H9 (cell line): ENCODE results near the gene NXPH1. TPM values are rescaled to one million over a fixed set of nuclear protein-coding genes. Genes with fewer than 3 reads are reported as not detected.

ENCODE experiments used
- DNase-seq: peaks from one replicate; pipeline ENCODE4 v3.0.0-alpha.2; 2017
- H2AFZ ChIP-seq: one replicate; pipeline ENCODE4 v1.6.1; 2013; ENCODE audit warnings: mild to moderate bottlenecking, low read length, control low read depth, moderate library complexity
- H2AK5ac ChIP-seq: 2 replicates; pipeline ENCODE4 v1.6.1; 2013; ENCODE audit warnings: low read length, control low read depth, mixed read lengths; ENCODE audit not compliant: insufficient read length
- H2BK120ac ChIP-seq: one replicate; pipeline ENCODE4 v1.6.1; 2013; ENCODE audit warnings: low read depth, mild to moderate bottlenecking, low read length, control low read depth, inconsistent platforms; ENCODE audit not compliant: poor library complexity, severe bottlenecking
- H2BK12ac ChIP-seq: 2 replicates; pipeline ENCODE4 v1.6.1; 2013; ENCODE audit warnings: low read length, control low read depth, mixed read lengths, low read depth; ENCODE audit not compliant: insufficient read length
- H2BK15ac ChIP-seq: 2 replicates; pipeline ENCODE4 v1.6.1; 2013; ENCODE audit warnings: low read depth, low read length, control low read depth
- H2BK20ac ChIP-seq: one replicate; pipeline ENCODE4 v1.6.1; 2013; ENCODE audit warnings: low read depth, mild to moderate bottlenecking, low read length, control low read depth, inconsistent platforms; ENCODE audit not compliant: poor library complexity, severe bottlenecking
- H2BK5ac ChIP-seq: 2 replicates; pipeline ENCODE4 v1.6.1; 2013; ENCODE audit warnings: low read length, control low read depth, mixed read lengths; ENCODE audit not compliant: insufficient read length
- H3K14ac ChIP-seq: 2 replicates; pipeline ENCODE4 v1.6.1; 2013; ENCODE audit warnings: low read length, control low read depth; ENCODE audit not compliant: insufficient read depth
- H3K18ac ChIP-seq: 2 replicates; pipeline ENCODE4 v1.6.1; 2013; ENCODE audit warnings: low read depth, mild to moderate bottlenecking, mixed read lengths, low read length, control low read depth; ENCODE audit not compliant: insufficient read length
- H3K23ac ChIP-seq: 2 replicates; pipeline ENCODE4 v1.6.1; 2013; ENCODE audit warnings: low read length, control low read depth, mixed read lengths, low read depth; ENCODE audit not compliant: insufficient read length
- H3K23me2 ChIP-seq: 2 replicates; pipeline ENCODE4 v1.6.1; 2013; ENCODE audit warnings: low read depth, mild to moderate bottlenecking, mixed read lengths, low read length, control low read depth; ENCODE audit not compliant: insufficient read length, poor library complexity, severe bottlenecking
- H3K27ac ChIP-seq: 2 replicates; pipeline ENCODE4 v1.5.1; 2013; ENCODE audit warnings: low read length, control low read depth, mixed read lengths, low read depth; ENCODE audit not compliant: insufficient read length
- H3K27me3 ChIP-seq: 2 replicates; pipeline ENCODE4 v1.6.1; 2013; ENCODE audit warnings: low read length, control low read depth, inconsistent platforms; ENCODE audit not compliant: insufficient read depth
- H3K4ac ChIP-seq: 2 replicates; pipeline ENCODE4 v1.6.1; 2013; ENCODE audit warnings: low read depth, mild to moderate bottlenecking, control low read depth, inconsistent platforms, low read length, moderate library complexity
- H3K4me1 ChIP-seq: 2 replicates; pipeline ENCODE4 v1.6.1; 2013; ENCODE audit warnings: low read length, control low read depth, inconsistent platforms; ENCODE audit not compliant: insufficient read depth
- H3K4me2 ChIP-seq: 2 replicates; pipeline ENCODE4 v1.6.1; 2013; ENCODE audit warnings: low read length, control low read depth, mixed read lengths; ENCODE audit not compliant: insufficient read length, insufficient read depth
- H3K56ac ChIP-seq: 2 replicates; pipeline ENCODE4 v1.6.1; 2013; ENCODE audit warnings: low read depth, mild to moderate bottlenecking, mixed read lengths, low read length, control low read depth; ENCODE audit not compliant: insufficient read length
- H3K79me1 ChIP-seq: 2 replicates; pipeline ENCODE4 v1.6.1; 2013; ENCODE audit warnings: low read depth, mild to moderate bottlenecking, moderate library complexity, low read length, control low read depth, inconsistent platforms; ENCODE audit not compliant: insufficient read depth, poor library complexity, severe bottlenecking
- H3K79me2 ChIP-seq: 2 replicates; pipeline ENCODE4 v1.6.1; 2013; ENCODE audit warnings: low read length, control low read depth, inconsistent platforms; ENCODE audit not compliant: insufficient read depth
- H3K9ac ChIP-seq: 2 replicates; pipeline ENCODE4 v1.6.1; 2013; ENCODE audit warnings: low read length, control low read depth, mixed read lengths; ENCODE audit not compliant: insufficient read length; ENCODE audit errors: extremely low read depth
- H3K9me3 ChIP-seq: one replicate; pipeline ENCODE4 v1.6.1; 2013; ENCODE audit warnings: low read depth, low read length, inconsistent platforms; ENCODE audit not compliant: control insufficient read depth
- H3T11ph ChIP-seq: one replicate; pipeline ENCODE4 v1.6.1; 2013; ENCODE audit warnings: mild to moderate bottlenecking, low read length, control low read depth, inconsistent platforms
- H4K20me1 ChIP-seq: one replicate; pipeline ENCODE4 v1.6.1; 2013; ENCODE audit not compliant: control insufficient read depth, insufficient read length, insufficient read depth
- H4K5ac ChIP-seq: 2 replicates; pipeline ENCODE4 v1.6.1; 2013; ENCODE audit warnings: low read depth, mild to moderate bottlenecking, mixed read lengths, low read length, control low read depth; ENCODE audit not compliant: insufficient read length
- H4K8ac ChIP-seq: replicated peaks from 2 replicates; pipeline ENCODE4 v1.6.1; 2013; ENCODE audit warnings: low read length, control low read depth, mixed read lengths, low read depth; ENCODE audit not compliant: insufficient read length
- H4K91ac ChIP-seq: 2 replicates; pipeline ENCODE4 v1.6.1; 2013; ENCODE audit warnings: low read depth, mild to moderate bottlenecking, moderate library complexity, mixed read lengths, low read length, control low read depth; ENCODE audit not compliant: insufficient read length
- H3K27ac Mint-ChIP-seq, 3 experiments: 2 replicates in 2 of 3; 3 replicates in 1 of 3; pipeline ENCODE4 v1.8.0; 2020 to 2021; ENCODE audit warnings: mixed read lengths in 3 of 3, mild to moderate bottlenecking in 1 of 3, moderate library complexity in 1 of 3
- H3K27me3 Mint-ChIP-seq: 2 replicates; pipeline ENCODE4 v1.8.0; 2021; ENCODE audit warnings: low read depth, mild to moderate bottlenecking, moderate library complexity, mixed read lengths
- H3K36me3 Mint-ChIP-seq, 3 experiments: 2 replicates in 2 of 3; 3 replicates in 1 of 3; pipeline ENCODE4 v1.8.0; 2020 to 2021; ENCODE audit warnings: low read depth in 3 of 3, mixed read lengths in 3 of 3; ENCODE audit not compliant: insufficient read depth in 1 of 3
- H3K4me1 Mint-ChIP-seq, 2 experiments: 2 replicates each; pipeline ENCODE4 v1.8.0; 2020; ENCODE audit warnings: mixed read lengths in 2 of 2
- H3K4me3 Mint-ChIP-seq, 2 experiments: 2 replicates in 1 of 2; 3 replicates in 1 of 2; pipeline ENCODE4 v1.8.0; 2020 to 2021; ENCODE audit warnings: mild to moderate bottlenecking in 2 of 2, mixed read lengths in 2 of 2, moderate library complexity in 1 of 2
- H3K9me3 Mint-ChIP-seq, 2 experiments: 2 replicates in 1 of 2; 3 replicates in 1 of 2; pipeline ENCODE4 v1.8.0; 2020; ENCODE audit warnings: mild to moderate bottlenecking in 2 of 2, mixed read lengths in 2 of 2, moderate library complexity in 1 of 2
- CTCF ChIP-seq: fragments of 200-600 bp; sonication (generic); conservative IDR thresholded peaks from 3 replicates; pipeline ENCODE4 v1.8.0; 2021; ENCODE audit warnings: antibody characterized with exemption, mild to moderate bottlenecking
- WGBS: extraction: QIAGEN DNeasy Blood & Tissue Kit; methylation state at CpG from one replicate; pipeline ENCODE4 v1.1.7; 2013; ENCODE audit warnings: missing lambda C conversion rate, low lambda C conversion rate, mixed read lengths; ENCODE audit not compliant: insufficient read length; ENCODE audit errors: extremely low coverage; 5-methylcytosine and 5-hydroxymethylcytosine counted together
- total RNA-seq: library from RNA; stranded (reverse); gene quantifications from 2 replicates; pipeline ENCODE4 v1.2.1, GENCODE V29; 2021

NXPH1 gene
- total RNA-seq, 1 experiment from 2014 or later, result 0.15 TPM

- no peak overlapping the region for H4K8ac ChIP-seq
- H3K27ac ChIP-seq, result no peak overlapping the region
- no peak overlapping the region for H2BK15ac ChIP-seq
- no CpG with 5 or more reads among the region's 2 CpGs for WGBS
- Mint-ChIP-seq H3K36me3 (no peaks in the 10 kb centered on the region), H3K4me3 (no peak overlapping the region), H3K9me3 (no peaks in the 10 kb centered on the region), H3K27ac (no peak overlapping the region), H3K4me1 (peaks cover 7 to 8% of the 10 kb centered on the region in 2 experiments), H3K27me3 (no peaks in the 10 kb centered on the region)
- no peaks in the 10 kb centered on the region for H3K79me2 ChIP-seq
- no peak overlapping the region for H3K9ac ChIP-seq
- no peak overlapping the region for H2BK20ac ChIP-seq
- no peaks in the 10 kb centered on the region for H3K79me1 ChIP-seq
- no peak for TF ChIP-seq CTCF
- no peak overlapping the region for H2BK120ac ChIP-seq
- H2BK5ac ChIP-seq, result no peak overlapping the region
- no peaks in the 10 kb centered on the region for H3K27me3 ChIP-seq
- no peak overlapping the region for H4K91ac ChIP-seq
- H3K18ac ChIP-seq, result no peak overlapping the region
- no peak overlapping the region for H2AK5ac ChIP-seq
- DNase-seq, result no peak
- H3K23me2 ChIP-seq, result no peaks in the 10 kb centered on the region
- H3K23ac ChIP-seq, result no peak overlapping the region
- H3K4me1 ChIP-seq, result no peaks in the 10 kb centered on the region
- no peaks in the 10 kb centered on the region for H4K20me1 ChIP-seq
- H3K4me2 ChIP-seq, result no peak overlapping the region
- no peaks in the 10 kb centered on the region for H3K9me3 ChIP-seq
- no peak overlapping the region for H3K56ac ChIP-seq
- no peak overlapping the region for H3T11ph ChIP-seq
- H4K5ac ChIP-seq, result no peak overlapping the region
- no peak overlapping the region for H3K4ac ChIP-seq
- H2AFZ ChIP-seq, result no peak overlapping the region
- H2BK12ac ChIP-seq, result no peak overlapping the region
- no peak overlapping the region for H3K14ac ChIP-seq
Observed at GRCh38 chr7:8507566-8507965, 74.2 kb downstream of the NXPH1 start.
